H1 (cell line): ENCODE results near the gene C12orf76. TPM values are rescaled to one million over a fixed set of nuclear protein-coding genes. Genes with fewer than 3 reads are reported as not detected.

Experiments
- E2F6 ChIP-seq: IDR thresholded peaks from 2 replicates; pipeline ENCODE4 v1.6.1; 2012; ENCODE audit warnings: inconsistent platforms
- KDM1A ChIP-seq: fragments of 200-600, 300-600 bp; sonication (generic); IDR thresholded peaks from 2 replicates; pipeline ENCODE4 v1.7.1; 2016; ENCODE audit warnings: mild to moderate bottlenecking, low read length, borderline replicate concordance
- polyA plus RNA-seq, 7 experiments: library from polyadenylated mRNA; depleted of rRNA in 3 of 7; stranded (reverse) in 5 of 7; unstranded in 2 of 7; fragments of >200 nt in 5 of 7; fragments of 200-250 nt in 2 of 7; gene quantifications; 1 replicate in 5 of 7; 2 replicates in 1 of 7; 4 replicates in 1 of 7; pipeline versions ENCODE4 v1.2.1 to v1.2.3, GENCODE V29; 2011 to 2013; ENCODE audit warnings: missing spikeins in 2 of 7, mixed read lengths in 2 of 7
- total RNA-seq: library from RNA; stranded (reverse); fragmentation: NEBNext Ultra II Directional; extraction: Animal tissue kit (Norgen Biotek cat#: 25700); gene quantifications from 2 replicates; pipeline ENCODE4 v1.2.1, GENCODE V29; 2021

C12orf76 gene
- total and polyA plus RNA-seq, 2 of the 8 experiments (the other 6 are each of a cell fraction or from before 2014, with no cell fraction given): 14.4 to 18.6 TPM

GRCh38 chr12:110071967-110072366, 23.6 kb upstream of the C12orf76 start (continued):
- TF ChIP-seq KDM1A (no peak), E2F6 (no peak)
